Measurements from ENCODE around the gene C1orf74.
"Not testable (repeated sequence)": the region's sequence is repeated elsewhere in the genome, so short reads cannot be mapped to it uniquely, and the experiment has no call there.

The C1orf74 gene

GRCh38 chr1:209805341-209805781 is 21.0 kb upstream of the C1orf74 start:
- no peak for DNase-seq

- no peak for DNase-seq
Observed at GRCh38 chr1:209803568-209803967, 19.2 kb upstream of the C1orf74 start.

- no peak for DNase-seq
Observed at GRCh38 chr1:209802780-209803152, 18.4 kb upstream of the C1orf74 start.

- no peak for DNase-seq
Observed at GRCh38 chr1:209802117-209802779, 17.9 kb upstream of the C1orf74 start.

GRCh38 chr1:209800984-209801834 is 16.9 kb upstream of the C1orf74 start:
- no peak for DNase-seq

DNA sequence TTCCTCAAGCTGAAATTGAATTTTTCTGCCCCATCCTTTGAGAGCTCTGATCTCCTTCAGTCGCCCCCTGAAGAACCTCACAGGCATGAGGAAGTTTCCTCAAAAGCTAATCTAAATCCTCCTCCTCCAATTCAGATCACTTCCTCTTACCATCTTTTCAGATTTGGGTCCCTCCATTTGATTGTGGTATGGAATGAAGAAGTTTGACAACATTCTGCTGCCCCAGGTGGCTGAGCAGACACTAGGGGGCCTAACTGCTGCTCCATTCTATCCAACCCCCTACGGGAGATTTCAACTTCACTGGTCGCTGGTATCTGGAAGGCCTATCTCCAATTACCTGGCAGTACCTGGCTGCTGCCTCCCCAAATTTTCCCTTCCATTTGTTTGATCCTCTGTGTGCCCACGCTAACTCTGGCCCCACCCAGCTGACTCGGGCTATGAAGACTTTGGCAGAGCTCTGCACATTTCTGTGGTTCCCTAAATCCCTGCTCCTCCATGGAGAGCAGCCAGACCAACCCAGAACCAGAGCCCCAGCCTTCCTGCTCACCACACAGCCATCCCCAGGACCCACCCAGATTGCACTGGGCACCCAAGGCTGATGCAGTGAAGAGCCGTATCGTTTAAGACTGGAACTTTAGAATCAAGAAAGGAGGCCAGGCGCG is 13.8 kb upstream of the C1orf74 start:
- DNase-seq = no peak

DNA sequence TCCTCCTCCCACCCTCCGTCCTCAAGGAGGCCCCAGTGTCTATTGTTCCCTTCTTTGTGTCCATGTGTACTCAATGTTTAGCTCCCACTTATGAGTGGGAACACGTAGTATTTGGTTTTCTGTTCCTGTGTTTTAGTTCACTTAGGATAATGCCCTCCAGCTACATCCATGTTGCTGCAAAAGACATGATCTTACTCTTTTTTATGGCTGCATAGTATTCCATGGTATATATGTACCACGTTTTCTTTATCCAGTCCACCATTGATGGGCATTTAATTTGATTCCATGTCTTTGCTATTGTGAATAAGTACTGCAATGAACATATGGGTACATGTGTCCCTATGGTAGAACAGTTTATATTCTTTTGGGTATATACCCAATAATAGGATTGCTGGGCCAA is 9.4 kb upstream of the C1orf74 start:
- DNase-seq = not testable (repeated sequence)

DNA sequence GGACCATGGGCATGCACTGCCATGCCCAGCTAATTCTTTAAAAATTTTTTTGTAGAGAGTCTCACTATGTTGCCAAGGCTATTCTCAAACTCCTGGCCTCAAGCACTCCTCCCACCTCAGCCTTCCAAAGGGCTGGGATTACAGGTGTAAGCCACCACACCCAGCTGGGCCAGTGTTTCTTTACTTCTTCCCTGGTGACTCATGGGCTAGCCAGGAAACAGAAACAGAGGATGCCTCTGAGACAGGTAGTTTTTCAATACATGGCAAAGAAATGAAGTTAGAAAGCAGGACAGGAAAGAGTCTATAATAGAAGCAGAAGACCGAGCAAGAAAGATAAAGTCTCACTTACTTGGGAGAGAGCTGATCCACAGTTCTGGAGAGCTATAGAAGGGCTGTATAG is 7.6 kb upstream of the C1orf74 start:
- DNase-seq = no peak

DNA sequence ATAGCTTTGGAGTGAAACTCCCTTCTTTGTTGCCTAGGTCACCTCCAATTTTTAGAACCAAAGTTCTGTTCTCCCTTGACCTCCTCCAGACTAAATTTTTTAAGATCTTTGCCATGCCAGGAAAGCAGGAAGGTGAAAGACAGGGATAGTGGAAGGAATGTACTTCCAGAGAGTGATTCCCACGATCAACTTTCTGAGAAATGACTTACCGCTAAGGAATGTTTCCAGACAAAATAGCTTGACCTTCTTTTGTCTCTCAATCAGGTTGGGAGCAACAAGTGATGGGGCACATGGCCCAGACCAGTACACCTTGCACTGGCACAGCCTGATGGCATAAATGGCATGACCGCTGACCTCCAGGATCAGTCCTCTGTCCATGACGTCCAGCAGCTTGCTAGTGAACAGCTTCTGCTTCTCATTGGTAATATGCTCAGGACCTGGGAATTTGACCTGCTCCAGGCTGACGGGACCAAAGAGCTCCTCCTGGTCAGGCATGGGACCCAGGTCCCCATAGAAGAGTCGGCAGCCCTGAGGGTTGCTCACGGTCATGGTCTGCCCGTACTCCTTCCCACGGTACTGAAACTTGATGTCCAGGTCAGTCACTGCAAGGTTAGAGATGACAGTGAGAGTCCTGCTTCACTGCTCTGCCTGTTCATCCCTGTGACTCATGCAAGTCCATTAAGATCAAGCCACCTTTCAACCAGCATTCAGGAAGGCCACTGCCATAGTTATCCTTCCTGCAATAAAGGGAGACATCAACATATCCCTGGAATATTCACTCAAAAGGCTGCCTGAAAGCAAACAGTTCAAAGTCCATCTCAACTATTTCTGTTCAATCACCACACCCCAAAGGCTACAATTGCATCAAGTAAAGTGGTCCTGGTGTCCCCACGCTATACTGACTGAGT is 6.2 kb upstream of the C1orf74 start:
- no peak for DNase-seq

- no peak for DNase-seq
Observed at GRCh38 chr1:209789245-209789644, 4.9 kb upstream of the C1orf74 start.

- DNase-seq = no peak
Observed at GRCh38 chr1:209787551-209787950, 3.2 kb upstream of the C1orf74 start.

DNA sequence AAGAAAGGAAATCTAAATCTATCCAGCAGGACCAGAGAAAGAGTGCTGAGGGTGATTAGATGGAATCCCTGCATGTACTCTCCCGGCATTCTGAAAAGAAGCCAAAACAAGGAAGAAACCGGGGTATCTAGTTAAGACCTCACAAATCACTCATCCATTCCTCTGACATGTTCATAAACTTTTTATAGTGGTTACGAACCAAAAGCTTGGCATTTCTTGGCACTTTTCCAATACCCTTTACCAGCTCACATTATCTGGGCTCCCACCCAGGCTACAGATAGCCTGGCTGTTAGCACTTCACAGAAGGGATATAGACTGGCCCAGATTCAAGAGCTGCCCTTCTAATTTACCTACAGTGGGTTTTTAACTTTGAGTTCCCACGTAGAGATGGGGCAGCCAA is 1.8 kb upstream of the C1orf74 start:
- DNase-seq = no peak

- DNase-seq = no peak
Observed at GRCh38 chr1:209785592-209785991, 1.2 kb upstream of the C1orf74 start.

DNA sequence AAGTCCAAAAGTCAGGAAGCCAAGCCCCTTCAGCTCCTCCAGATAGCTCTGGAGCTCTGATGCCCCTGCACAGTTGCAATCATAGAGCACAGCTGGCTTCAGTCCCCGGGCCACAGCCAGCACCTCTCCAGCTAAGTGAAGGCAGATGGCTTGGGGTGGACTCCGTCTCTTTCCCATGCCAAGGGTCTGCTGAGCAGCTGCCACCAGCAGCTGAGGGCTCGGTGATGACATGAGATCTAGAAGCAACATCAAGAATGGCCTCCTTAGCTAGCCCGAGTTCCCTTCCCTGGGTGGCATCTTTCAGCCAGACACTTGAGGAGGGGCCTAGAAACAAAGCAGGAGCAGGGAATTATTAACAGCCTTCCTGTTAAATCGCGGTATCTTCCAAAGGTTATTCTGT is 973 bp downstream of the C1orf74 start:
- DNase-seq = no peak

- no peak for DNase-seq
Observed at GRCh38 chr1:209780268-209780667, 4.1 kb downstream of the C1orf74 start.

GRCh38 chr1:209778102-209778501 is 6.3 kb downstream of the C1orf74 start:
- no peak for DNase-seq

DNA sequence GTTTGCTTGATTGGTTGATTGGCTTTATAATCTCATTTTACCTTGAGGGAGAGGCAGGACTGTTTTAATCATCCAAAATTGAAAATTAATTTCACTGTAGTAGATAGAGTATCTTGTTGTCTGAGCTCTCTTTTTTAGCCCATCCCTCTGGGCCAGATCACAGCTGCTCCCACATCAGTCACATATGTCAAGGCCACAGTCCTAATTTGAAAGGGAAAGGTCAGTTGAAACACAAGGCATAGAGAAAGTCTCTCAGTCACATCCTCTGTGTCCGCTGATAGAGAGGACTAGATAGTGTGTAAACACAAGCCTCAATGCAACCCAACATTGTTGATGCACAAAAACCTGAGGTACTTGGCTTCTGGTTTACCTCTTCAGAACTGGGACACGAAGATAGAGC is 6.8 kb downstream of the C1orf74 start:
- DNase-seq = no peak

- DNase-seq = no peak
Observed at GRCh38 chr1:209775678-209776077, 8.7 kb downstream of the C1orf74 start.

DNA sequence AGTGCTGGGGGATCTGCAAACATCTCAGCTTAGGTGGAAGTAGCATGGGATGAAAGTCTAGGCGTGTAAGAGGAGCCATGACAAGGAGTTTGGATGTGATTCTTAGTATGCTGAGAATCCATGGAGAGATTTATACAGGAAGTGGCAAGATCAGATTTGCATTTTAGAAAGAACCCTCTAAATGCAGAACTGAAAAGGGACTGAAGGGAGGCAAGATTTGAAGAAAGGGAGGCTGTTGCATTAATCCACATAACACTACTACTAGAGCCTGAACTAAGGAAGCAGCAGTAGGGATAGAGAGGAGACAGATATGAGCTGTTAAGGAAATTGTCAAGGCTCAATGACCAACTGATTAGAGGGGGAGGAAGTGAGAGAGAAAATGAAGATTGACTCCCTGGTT is 9.8 kb downstream of the C1orf74 start:
- no peak for DNase-seq

- no peak for DNase-seq
Observed at GRCh38 chr1:209772126-209772525, 12.2 kb downstream of the C1orf74 start.

DNA sequence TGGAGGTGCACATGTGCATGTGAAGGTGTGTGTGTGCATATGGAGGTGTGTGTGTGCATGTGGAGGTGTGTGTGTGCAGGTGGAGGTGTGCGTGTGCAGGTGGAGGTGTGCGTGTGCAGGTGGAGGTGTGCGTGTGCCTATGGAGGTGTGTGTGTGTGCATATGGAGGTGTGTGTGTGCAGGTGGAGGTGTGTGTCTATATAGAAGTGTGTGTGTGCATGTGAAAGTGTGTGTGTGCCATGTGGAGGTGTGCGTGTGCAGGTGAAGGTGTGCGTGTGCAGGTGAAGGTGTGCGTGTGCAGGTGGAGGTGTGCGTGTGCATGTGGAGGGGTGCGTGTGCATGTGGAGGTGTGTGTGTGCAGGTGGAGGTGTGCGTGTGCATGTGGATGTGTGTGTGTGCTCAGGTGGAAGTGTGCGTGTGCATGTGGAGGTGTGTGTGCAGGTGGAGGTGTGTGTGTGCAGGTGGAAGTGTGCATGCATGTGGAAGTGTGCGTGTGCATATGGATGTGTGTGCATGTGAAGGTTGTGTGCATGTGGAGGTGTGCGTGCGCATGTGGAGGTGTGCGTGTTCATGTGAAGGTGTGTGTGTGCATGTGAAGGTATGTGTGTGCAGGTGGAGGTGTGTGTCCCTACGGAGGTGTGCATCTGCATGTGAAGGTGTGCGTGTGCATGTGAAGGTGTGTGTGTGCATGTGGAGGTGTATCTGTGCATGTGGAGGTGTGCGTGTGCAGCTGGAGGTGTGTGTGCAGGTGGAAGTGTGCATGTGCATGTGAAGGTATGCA is 13.5 kb downstream of the C1orf74 start:
- DNase-seq = no peak

DNA sequence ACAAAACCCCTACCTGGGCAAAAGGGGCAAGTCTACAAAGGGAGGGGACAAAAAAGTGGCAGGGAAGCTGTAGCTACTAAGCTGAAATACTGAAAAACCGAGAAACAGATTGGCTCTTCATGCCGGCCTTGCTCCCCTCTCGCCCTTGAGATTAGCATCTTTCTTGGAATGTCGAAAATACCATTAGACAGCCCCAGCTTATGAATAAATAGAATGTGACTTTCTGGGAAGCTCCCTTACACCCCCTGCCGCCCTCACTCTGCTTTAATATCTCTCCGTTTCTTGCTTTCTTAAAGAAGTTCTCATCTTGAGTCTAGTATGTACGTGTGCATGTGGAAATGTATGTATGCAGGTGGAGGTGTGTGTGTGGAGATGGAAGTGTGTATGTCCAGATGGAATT is 14.4 kb downstream of the C1orf74 start:
- no peak for DNase-seq
